ENCODE measurements around the gene CDH23. TPM values are rescaled to one million over a fixed set of nuclear protein-coding genes. Genes with fewer than 3 reads are reported as not detected.

The CDH23 gene
- polyA plus RNA-seq, 2 of the 4 experiments (the other 2 are of a cell fraction): 1.1 to 2.3 TPM

DNA sequence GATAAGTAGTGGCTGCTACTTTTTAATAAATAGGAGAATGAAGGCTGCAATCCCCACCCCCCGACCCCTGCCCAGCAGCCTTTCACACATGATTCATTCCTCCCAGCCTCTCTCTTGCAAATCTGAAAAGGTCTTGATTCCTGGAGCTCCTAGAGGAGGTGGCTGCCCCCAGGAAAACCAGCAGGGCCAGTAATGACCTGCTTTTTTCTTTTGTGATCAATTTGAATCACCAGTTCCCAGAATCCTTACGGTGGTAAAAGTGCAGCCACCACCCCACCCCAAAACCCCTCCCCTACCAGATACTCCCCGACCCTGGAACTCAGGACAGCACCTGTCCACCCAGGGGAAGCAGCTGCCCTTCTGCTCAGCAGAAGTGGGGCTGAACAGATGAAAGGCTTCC is 213.9 kb downstream of the CDH23 start (continued):
- TF ChIP-seq RNF2 (IDR thresholded peaks at IDR 0.05; ENCODE audit: borderline replicate concordance, low read depth) (no peak), ZFP36 (IDR thresholded peaks at IDR 0.05; ENCODE audit: borderline replicate concordance, partially characterized antibody) (no peak)

DNA sequence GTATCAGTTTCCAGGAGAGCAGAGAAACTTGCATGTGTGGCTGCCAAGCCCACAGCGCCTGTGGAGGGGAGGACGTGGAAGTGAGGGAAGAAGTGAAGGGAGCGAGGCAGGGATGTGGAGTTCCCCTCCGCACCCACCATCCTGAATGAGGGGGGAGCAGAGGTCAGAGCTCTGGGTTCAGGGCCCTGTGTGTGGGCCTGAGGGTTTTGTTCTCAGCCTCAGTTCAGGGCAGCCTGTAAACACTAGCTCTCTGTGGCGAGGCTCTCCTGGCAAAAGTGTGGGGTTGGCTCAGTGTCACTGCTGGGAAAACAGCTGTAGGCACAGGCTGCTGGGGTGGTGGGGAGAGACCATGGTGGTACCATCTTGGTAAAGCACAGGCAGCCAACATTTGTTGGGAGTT is 214.4 kb downstream of the CDH23 start:
- POLR2A ChIA-PET: interaction anchor here (1.7 kb wide), 1 partner anchor 234 kb away, joined by 3 read pairs; no protein-coding TSS in a partner anchor
- CTCF ChIA-PET: interaction anchor here (0.8 to 8.7 kb wide), 15 partner anchors 12 to 296 kb away, joined by 3 to 109 read pairs (median 7); partner anchors contain the start of genes CDH23 and SLC29A3
- 66% methylated on average over 5 of the region's 5 CpGs for WGBS (ENCODE audit: missing lambda C conversion rate)
- no peak overlapping the region for H3K27ac ChIP-seq
- H3K9me3 ChIP-seq: no peaks in the 10 kb centered on the region
- TF ChIP-seq RAD21 (conservative IDR thresholded peaks at IDR 0.05 in 1 of 2, IDR thresholded peaks at IDR 0.05 in 1 of 2) (no peak), FOXS1 (CRISPR knock-in tag; IDR thresholded peaks at IDR 0.05) (no peak), SREBF2 (IDR thresholded peaks at IDR 0.05) (no peak), HOXA7 (CRISPR knock-in tag; IDR thresholded peaks at IDR 0.05) (no peak), ZC3H11A (IDR thresholded peaks at IDR 0.05) (no peak), CHD4 (IDR thresholded peaks at IDR 0.05; ENCODE audit: borderline replicate concordance) (no peak), RCOR1 (IDR thresholded peaks at IDR 0.05; ENCODE audit: low read depth, low read length) (no peak), MAZ (IDR thresholded peaks at IDR 0.05; ENCODE audit: borderline replicate concordance, low read depth, low read length) (no peak), EHMT2 (IDR thresholded peaks at IDR 0.05; ENCODE audit: low read depth) (no peak), RARB (CRISPR knock-in tag; IDR thresholded peaks at IDR 0.05) (no peak)
- TF ChIP-seq, protein P1, sequence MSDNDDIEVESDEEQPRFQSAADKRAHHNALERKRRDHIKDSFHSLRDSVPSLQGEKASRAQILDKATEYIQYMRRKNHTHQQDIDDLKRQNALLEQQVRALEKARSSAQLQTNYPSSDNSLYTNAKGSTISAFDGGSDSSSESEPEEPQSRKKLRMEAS (IDR thresholded peaks at IDR 0.05): no peak
- TF ChIP-seq, protein P2, sequence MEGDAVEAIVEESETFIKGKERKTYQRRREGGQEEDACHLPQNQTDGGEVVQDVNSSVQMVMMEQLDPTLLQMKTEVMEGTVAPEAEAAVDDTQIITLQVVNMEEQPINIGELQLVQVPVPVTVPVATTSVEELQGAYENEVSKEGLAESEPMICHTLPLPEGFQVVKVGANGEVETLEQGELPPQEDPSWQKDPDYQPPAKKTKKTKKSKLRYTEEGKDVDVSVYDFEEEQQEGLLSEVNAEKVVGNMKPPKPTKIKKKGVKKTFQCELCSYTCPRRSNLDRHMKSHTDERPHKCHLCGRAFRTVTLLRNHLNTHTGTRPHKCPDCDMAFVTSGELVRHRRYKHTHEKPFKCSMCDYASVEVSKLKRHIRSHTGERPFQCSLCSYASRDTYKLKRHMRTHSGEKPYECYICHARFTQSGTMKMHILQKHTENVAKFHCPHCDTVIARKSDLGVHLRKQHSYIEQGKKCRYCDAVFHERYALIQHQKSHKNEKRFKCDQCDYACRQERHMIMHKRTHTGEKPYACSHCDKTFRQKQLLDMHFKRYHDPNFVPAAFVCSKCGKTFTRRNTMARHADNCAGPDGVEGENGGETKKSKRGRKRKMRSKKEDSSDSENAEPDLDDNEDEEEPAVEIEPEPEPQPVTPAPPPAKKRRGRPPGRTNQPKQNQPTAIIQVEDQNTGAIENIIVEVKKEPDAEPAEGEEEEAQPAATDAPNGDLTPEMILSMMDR (IDR thresholded peaks at IDR 0.05): no peak
- TF ChIP-seq, protein P3, sequence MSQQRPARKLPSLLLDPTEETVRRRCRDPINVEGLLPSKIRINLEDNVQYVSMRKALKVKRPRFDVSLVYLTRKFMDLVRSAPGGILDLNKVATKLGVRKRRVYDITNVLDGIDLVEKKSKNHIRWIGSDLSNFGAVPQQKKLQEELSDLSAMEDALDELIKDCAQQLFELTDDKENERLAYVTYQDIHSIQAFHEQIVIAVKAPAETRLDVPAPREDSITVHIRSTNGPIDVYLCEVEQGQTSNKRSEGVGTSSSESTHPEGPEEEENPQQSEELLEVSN (IDR thresholded peaks at IDR 0.05; ENCODE audit: borderline replicate concordance, low read depth): no peak
- H3K4me1 ChIP-seq: peaks cover 8% of the 10 kb centered on the region; the same call in 2 of the 3 replicates
- FAIRE-seq (no peak), DNase-seq (ENCODE audit: low read depth in 1 of 2, low spot score in 1 of 2) (no peak), ATAC-seq (no peak)
- H3K4me3 ChIP-seq: no peak overlapping the region
- no peak overlapping the region for H3K4me2 ChIP-seq

DNA sequence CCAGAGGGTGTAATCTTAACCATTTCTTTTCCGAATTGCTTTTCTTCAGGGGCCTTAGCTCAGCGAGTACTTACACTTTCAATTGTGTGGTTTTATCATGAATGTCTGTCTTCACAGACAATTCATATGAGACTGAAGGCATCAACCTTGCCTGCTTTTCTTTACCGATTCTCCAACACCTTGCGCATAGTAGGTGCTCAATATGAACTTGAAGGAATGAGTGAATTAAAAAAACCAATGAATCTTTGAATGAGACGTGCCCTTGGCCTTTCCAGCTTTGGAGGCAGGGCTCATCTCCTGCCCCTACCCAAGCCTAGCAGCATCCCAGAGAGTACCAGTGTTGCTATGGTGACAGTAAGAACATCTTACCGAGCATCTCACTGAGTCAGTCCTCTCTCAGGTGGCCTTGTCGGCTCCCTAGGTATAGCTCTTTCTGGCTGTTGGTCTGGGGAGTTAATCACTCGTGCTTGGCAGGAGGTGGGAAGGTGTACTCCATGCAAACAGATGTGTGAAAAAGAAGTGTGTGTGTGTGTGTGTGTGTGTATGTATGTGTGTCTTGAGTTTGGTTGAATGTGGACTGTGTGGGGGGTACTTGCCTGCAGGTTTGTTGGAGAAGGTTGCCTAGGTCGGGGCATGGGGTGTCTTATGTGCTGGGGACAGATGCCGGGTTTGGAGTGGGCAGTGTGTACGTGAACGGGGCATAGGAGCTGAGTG is 215.1 kb downstream of the CDH23 start:
- CTCF ChIA-PET: interaction anchor here (0.7 to 8.7 kb wide), 16 partner anchors 11 to 308 kb away, joined by 3 to 109 read pairs (median 4); partner anchors contain the start of genes CDH23 and SLC29A3
- peaks cover 8% of the 10 kb centered on the region; the same call in 2 of the 3 replicates for H3K4me1 ChIP-seq
- DNase-seq (ENCODE audit: low read depth in 1 of 2, low spot score in 1 of 2): no peak
- no peak for ATAC-seq
- FAIRE-seq: no peak
- H3K9me3 ChIP-seq: no peaks in the 10 kb centered on the region
- POLR2A ChIA-PET: interaction anchor here (1.7 kb wide), 1 partner anchor 235 kb away, joined by 3 read pairs; no protein-coding TSS in a partner anchor
- no peak overlapping the region for H3K4me2 ChIP-seq
- H3K27ac ChIP-seq: no peak overlapping the region
- H3K4me3 ChIP-seq: no peak overlapping the region
- TF ChIP-seq NPAS2 (CRISPR knock-in tag; IDR thresholded peaks at IDR 0.05; ENCODE audit: borderline replicate concordance) (no peak), KDM5A (IDR thresholded peaks at IDR 0.05) (no peak), ESRRA (IDR thresholded peaks at IDR 0.05; ENCODE audit: borderline replicate concordance, low read length) (no peak), ZSCAN20 (CRISPR knock-in tag; IDR thresholded peaks at IDR 0.05) (no peak), CHD4 (IDR thresholded peaks at IDR 0.05; ENCODE audit: borderline replicate concordance) (no peak), POLR2A (IDR thresholded peaks at IDR 0.05; ENCODE audit: low read length) (no peak), EHMT2 (IDR thresholded peaks at IDR 0.05; ENCODE audit: low read depth) (no peak), ZC3H11A (IDR thresholded peaks at IDR 0.05) (no peak), FOSB (CRISPR knock-in tag; IDR thresholded peaks at IDR 0.05) (no peak), GATA3 (IDR thresholded peaks at IDR 0.05; ENCODE audit: borderline replicate concordance) (no peak), PHF8 (IDR thresholded peaks at IDR 0.05; ENCODE audit: borderline replicate concordance, low read depth) (no peak), HOXA7 (CRISPR knock-in tag; IDR thresholded peaks at IDR 0.05) (no peak), JUNB (IDR thresholded peaks at IDR 0.05) (no peak), RCOR1 (IDR thresholded peaks at IDR 0.05; ENCODE audit: low read depth, low read length) (no peak)
- TF ChIP-seq, protein P4, sequence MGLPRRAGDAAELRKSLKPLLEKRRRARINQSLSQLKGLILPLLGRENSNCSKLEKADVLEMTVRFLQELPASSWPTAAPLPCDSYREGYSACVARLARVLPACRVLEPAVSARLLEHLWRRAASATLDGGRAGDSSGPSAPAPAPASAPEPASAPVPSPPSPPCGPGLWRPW (IDR thresholded peaks at IDR 0.05): no peak
- TF ChIP-seq, protein P3 (IDR thresholded peaks at IDR 0.05; ENCODE audit: borderline replicate concordance, low read depth): no peak
- WGBS (ENCODE audit: missing lambda C conversion rate): 69% methylated on average over 12 of the region's 12 CpGs

All from A549 (cell line).